ENCODE data around the gene TIPRL. TPM values are rescaled to one million over a fixed set of nuclear protein-coding genes. Genes with fewer than 3 reads are reported as not detected.
"Not testable (repeated sequence)": the region's sequence is repeated elsewhere in the genome, so short reads cannot be mapped to it uniquely, and the experiment has no call there.

Gene TIPRL
- total RNA-seq, 2 experiments from 2014 or later: 36.0 to 54.3 TPM

GRCh38 chr1:168199056-168199455 is 20.3 kb downstream of the TIPRL start:
- CTCF ChIA-PET (ENCODE audit: unreplicated experiment): no interaction called here
- DNase-seq (ENCODE audit: low spot score): no peak
- intact Hi-C loops (cut with micrococcal nuclease; ENCODE audit: unreplicated experiment): no loop called here
- Histone ChIP-seq H3K36me3 (ENCODE audit: insufficient read depth, low read length) (peaks cover 91% of the 10 kb centered on the region), H2AFZ (ENCODE audit: low read length) (no peak overlapping the region), H3K27ac (ENCODE audit: low read depth, low read length, poor library complexity, severe bottlenecking) (no peak overlapping the region), H3K4me1 (ENCODE audit: insufficient read depth, low read length, poor library complexity, severe bottlenecking) (no peaks in the 10 kb centered on the region), H3K9me3 (ENCODE audit: low read length) (no peaks in the 10 kb centered on the region), H3K79me2 (ENCODE audit: insufficient read depth, low read depth, low read length) (no peaks in the 10 kb centered on the region), H3K4me2 (ENCODE audit: low read length) (no peak overlapping the region), H3K9me2 (ENCODE audit: insufficient read depth, low read length) (no peaks in the 10 kb centered on the region), H3K4me3 (ENCODE audit: low read depth, low read length, poor library complexity, severe bottlenecking) (no peak overlapping the region), H4K20me1 (ENCODE audit: insufficient read depth, low read length) (no peaks in the 10 kb centered on the region)
- TF ChIP-seq EZH2phosphoT487 (IDR thresholded peaks at IDR 0.05; ENCODE audit: borderline replicate concordance, low read depth, low read length): no peak
- TF ChIP-seq, protein P1, sequence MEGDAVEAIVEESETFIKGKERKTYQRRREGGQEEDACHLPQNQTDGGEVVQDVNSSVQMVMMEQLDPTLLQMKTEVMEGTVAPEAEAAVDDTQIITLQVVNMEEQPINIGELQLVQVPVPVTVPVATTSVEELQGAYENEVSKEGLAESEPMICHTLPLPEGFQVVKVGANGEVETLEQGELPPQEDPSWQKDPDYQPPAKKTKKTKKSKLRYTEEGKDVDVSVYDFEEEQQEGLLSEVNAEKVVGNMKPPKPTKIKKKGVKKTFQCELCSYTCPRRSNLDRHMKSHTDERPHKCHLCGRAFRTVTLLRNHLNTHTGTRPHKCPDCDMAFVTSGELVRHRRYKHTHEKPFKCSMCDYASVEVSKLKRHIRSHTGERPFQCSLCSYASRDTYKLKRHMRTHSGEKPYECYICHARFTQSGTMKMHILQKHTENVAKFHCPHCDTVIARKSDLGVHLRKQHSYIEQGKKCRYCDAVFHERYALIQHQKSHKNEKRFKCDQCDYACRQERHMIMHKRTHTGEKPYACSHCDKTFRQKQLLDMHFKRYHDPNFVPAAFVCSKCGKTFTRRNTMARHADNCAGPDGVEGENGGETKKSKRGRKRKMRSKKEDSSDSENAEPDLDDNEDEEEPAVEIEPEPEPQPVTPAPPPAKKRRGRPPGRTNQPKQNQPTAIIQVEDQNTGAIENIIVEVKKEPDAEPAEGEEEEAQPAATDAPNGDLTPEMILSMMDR (conservative IDR thresholded peaks at IDR 0.05; ENCODE audit: low read length): no peak
- POLR2A ChIA-PET: no interaction called here
- BruUV-seq (replicated peaks): no TSS peak

DNA sequence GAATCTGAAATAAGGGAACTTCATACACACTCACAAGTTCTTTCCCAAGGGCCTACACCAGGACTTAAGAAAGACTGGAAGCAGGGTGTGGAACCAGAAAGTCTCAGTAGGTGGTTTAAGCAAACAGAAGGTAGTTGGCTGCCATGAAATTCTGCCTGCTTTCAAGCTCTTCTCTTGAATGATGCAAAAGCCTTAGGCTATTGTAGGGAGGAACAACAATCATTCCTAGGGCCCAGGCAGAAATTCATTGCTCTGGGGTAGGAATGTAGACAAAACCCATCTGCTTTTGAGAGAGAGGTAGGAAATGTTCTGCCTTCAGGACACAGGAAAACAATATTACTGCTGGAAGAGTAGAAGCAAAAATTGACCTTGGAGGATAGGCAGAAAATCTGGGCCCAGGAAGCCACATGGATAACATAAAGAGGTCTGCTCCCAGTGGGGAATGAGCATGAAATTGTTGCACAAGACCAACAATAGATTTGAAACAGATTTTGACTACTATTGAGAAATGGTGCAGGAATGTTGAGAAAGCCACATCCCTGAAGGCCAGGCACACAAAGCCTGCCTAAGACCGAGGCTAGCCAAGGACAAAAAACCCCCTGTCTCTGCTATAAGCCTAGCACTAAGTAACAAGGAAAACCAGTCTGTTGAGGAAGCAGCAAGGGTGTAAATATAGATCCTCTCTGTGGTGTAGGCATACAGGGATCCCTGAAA is 24.3 kb downstream of the TIPRL start:
- Histone ChIP-seq H3K79me2 (ENCODE audit: insufficient read depth, low read depth, low read length) (no peaks in the 10 kb centered on the region), H3K9me2 (ENCODE audit: insufficient read depth, low read length) (no peaks in the 10 kb centered on the region), H3K4me1 (ENCODE audit: insufficient read depth, low read length, poor library complexity, severe bottlenecking) (no peaks in the 10 kb centered on the region), H3K4me2 (ENCODE audit: low read length) (no peak overlapping the region), H3K9me3 (ENCODE audit: low read length) (no peaks in the 10 kb centered on the region), H3K36me3 (ENCODE audit: insufficient read depth, low read length) (peaks cover 59% of the 10 kb centered on the region), H2AFZ (ENCODE audit: low read length) (no peak overlapping the region), H3K27ac (ENCODE audit: low read depth, low read length, poor library complexity, severe bottlenecking) (no peak overlapping the region), H4K20me1 (ENCODE audit: insufficient read depth, low read length) (no peaks in the 10 kb centered on the region), H3K4me3 (ENCODE audit: low read depth, low read length, poor library complexity, severe bottlenecking) (no peak overlapping the region)
- TF ChIP-seq EZH2phosphoT487 (IDR thresholded peaks at IDR 0.05; ENCODE audit: borderline replicate concordance, low read depth, low read length): no peak
- TF ChIP-seq, protein P1 (conservative IDR thresholded peaks at IDR 0.05; ENCODE audit: low read length): no peak
- BruUV-seq (replicated peaks): no TSS peak
- DNase-seq (ENCODE audit: low spot score): no peak
- CTCF ChIA-PET (ENCODE audit: unreplicated experiment): no interaction called here
- intact Hi-C loops (cut with micrococcal nuclease; ENCODE audit: unreplicated experiment): no loop called here
- POLR2A ChIA-PET: no interaction called here

DNA sequence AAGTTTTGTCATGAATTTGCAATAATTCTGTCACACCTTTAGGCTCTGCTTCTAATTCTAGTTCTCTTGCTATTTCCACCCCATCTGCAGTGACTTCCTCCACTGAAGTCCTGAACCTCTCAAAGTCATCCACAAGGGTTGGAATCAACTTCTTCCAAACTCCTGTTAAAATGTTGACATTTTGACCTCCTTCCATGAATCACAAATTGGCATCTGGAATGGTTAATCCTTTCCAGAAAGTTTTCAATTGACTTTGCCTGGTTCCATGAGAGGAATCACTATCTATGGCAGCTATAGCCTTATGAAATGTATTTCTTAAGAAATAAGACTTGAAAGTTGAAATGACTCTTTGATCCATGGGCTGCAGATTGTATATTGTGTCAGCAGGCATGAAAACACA is 27.3 kb downstream of the TIPRL start:
- Histone ChIP-seq H3K79me2 (ENCODE audit: insufficient read depth, low read depth, low read length) (no peaks in the 10 kb centered on the region), H3K27ac (ENCODE audit: low read depth, low read length, poor library complexity, severe bottlenecking) (no peak overlapping the region), H3K4me2 (ENCODE audit: low read length) (no peak overlapping the region), H3K9me2 (ENCODE audit: insufficient read depth, low read length) (no peaks in the 10 kb centered on the region), H3K4me3 (ENCODE audit: low read depth, low read length, poor library complexity, severe bottlenecking) (no peak overlapping the region), H4K20me1 (ENCODE audit: insufficient read depth, low read length) (no peaks in the 10 kb centered on the region), H3K36me3 (ENCODE audit: insufficient read depth, low read length) (peaks cover 30% of the 10 kb centered on the region), H2AFZ (ENCODE audit: low read length) (no peak overlapping the region), H3K4me1 (ENCODE audit: insufficient read depth, low read length, poor library complexity, severe bottlenecking) (no peaks in the 10 kb centered on the region), H3K9me3 (ENCODE audit: low read length) (no peaks in the 10 kb centered on the region)
- intact Hi-C loops (cut with micrococcal nuclease; ENCODE audit: unreplicated experiment): no loop called here
- POLR2A ChIA-PET: interaction anchor here (0.7 kb wide), 1 partner anchor 18 kb away, joined by 5 read pairs; no protein-coding TSS in a partner anchor
- BruUV-seq (replicated peaks): no TSS peak
- CTCF ChIA-PET (ENCODE audit: unreplicated experiment): no interaction called here
- TF ChIP-seq, protein P1 (conservative IDR thresholded peaks at IDR 0.05; ENCODE audit: low read length): no peak
- TF ChIP-seq EZH2phosphoT487 (IDR thresholded peaks at IDR 0.05; ENCODE audit: borderline replicate concordance, low read depth, low read length): no peak
- DNase-seq (ENCODE audit: low spot score): no peak

DNA sequence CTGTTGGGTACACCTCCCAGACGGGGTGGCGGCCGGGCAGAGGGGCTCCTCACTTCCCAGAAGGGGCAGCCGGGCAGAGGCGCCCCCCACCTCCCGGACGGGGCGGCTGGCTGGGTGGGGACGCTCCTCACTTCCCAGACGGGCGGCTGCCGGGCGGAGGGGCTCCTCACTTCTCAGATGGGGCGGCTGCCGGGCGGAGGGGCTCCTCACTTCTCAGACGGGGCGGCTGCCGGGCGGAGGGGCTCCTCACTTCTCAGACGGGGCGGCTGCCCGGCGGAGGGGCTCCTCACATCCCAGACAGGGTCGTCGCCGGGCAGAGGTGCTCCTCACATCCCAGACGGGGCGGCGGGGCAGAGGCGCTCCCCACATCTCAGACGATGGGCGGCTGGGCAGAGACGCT is 28.9 kb downstream of the TIPRL start:
- H3K9me3 ChIP-seq (ENCODE audit: low read length); H2AFZ ChIP-seq (ENCODE audit: low read length); BruUV-seq (replicated peaks); POLR2A ChIA-PET; CTCF ChIA-PET (ENCODE audit: unreplicated experiment); H3K4me3 ChIP-seq (ENCODE audit: low read depth, low read length, poor library complexity, severe bottlenecking); H3K79me2 ChIP-seq (ENCODE audit: insufficient read depth, low read depth, low read length); intact Hi-C loops (cut with micrococcal nuclease; ENCODE audit: unreplicated experiment); H3K4me1 ChIP-seq (ENCODE audit: insufficient read depth, low read length, poor library complexity, severe bottlenecking); H4K20me1 ChIP-seq (ENCODE audit: insufficient read depth, low read length); DNase-seq (ENCODE audit: low spot score); H3K9me2 ChIP-seq (ENCODE audit: insufficient read depth, low read length); H3K27ac ChIP-seq (ENCODE audit: low read depth, low read length, poor library complexity, severe bottlenecking); H3K4me2 ChIP-seq (ENCODE audit: low read length): not testable (repeated sequence)
- H3K36me3 ChIP-seq (ENCODE audit: insufficient read depth, low read length): peaks cover 16% of the 10 kb centered on the region

Data from OCI-LY7 (cell line).